GM18861 (cell line): Measurements from ENCODE around the gene TBATA.

ENCODE experiments used
- ATAC-seq: cut with Tn5 transposase; IDR thresholded peaks from one replicate; pipeline ENCODE4 v1.9.1; 2021; ENCODE audit not compliant: unreplicated experiment

TBATA gene, protein sequence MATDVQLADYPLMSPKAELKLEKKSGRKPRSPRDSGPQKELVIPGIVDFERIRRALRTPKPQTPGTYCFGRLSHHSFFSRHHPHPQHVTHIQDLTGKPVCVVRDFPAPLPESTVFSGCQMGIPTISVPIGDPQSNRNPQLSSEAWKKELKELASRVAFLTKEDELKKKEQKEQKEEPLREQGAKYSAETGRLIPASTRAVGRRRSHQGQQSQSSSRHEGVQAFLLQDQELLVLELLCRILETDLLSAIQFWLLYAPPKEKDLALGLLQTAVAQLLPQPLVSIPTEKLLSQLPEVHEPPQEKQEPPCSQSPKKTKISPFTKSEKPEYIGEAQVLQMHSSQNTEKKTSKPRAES

GRCh38 chr10:70785190-70785589 is at the start of gene TBATA:
TBATA (minus strand) TSS chr10:70785377; CDS start chr10:70783379, 1,998 bp downstream.
- no peak for ATAC-seq

DNA sequence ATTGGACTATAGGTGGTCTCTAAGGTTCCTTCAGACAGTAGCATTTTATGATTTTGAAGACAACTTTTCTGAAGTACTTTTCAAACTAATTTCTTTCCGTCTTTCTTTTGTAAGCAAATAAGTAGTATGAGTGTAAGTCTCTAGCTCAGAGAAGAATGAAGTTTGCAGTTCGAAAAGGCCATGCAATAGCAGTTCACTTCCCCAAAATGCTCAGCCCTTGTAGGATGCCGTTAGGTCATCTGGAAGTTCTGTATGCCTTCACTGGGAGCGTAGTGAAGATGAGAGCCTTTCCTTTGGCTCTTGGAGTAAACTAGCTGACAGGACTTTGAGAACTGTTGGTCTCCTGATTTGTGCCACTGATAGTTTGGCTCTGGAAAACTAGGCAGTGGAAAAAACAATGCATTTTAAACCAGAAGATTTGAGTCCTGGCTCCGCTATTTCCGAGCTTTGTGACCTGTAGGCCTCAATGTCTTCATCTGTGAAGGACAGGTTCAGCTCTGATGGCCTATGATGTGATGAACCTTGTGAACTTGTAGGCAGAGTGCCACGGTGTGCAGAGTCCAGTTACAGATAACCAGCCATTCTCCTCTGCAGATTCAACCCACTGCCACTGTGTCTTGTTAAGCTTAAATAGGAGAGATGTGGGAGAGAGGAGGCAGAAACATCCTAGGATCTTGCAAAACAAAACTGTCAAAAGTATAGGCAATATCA is 49.4 kb upstream of the TBATA start:
- ATAC-seq: no peak

DNA sequence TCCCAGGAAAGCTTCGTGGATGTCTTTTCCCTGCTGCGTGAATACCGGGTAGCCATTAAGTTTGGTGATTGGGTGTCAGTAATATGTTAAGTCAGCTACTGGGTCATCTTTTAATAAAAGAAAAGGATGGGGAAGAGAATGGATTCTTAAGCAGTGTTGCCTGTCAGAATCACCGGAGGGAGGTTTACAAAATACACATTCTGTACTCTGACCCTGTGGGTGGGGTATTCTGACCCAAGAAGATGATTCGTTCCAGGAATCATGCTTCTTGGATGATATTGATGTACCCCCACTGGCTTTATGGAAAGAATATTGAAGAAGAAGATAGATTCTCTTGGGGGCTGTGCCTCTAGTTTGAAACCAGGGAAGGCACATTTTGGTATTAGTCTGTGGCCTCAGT is 48.8 kb upstream of the TBATA start:
- no peak for ATAC-seq

DNA sequence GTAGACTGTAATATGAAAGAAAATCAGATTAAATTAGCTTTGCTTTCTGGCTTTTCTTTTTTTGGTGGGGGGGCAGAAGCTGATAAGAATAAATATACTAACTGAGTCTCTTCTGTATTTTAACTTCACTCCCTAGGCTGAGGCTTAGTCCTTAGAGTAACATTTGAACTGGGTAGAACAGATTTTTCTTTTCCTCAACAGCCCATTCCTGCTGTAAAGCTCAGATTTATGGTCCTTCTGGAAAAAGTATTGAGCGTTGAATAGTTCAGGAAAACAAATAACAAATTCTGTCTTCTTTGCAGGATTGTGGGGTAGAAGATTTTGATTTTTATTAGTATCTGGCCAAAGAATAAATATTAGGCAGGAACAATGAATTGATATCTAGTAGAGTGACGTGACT is 48.4 kb upstream of the TBATA start:
- ATAC-seq: no peak

- no peak for ATAC-seq
Observed at GRCh38 chr10:70832852-70833528, 47.8 kb upstream of the TBATA start.

GRCh38 chr10:70832221-70832620 is 47.0 kb upstream of the TBATA start:
- no peak for ATAC-seq

DNA sequence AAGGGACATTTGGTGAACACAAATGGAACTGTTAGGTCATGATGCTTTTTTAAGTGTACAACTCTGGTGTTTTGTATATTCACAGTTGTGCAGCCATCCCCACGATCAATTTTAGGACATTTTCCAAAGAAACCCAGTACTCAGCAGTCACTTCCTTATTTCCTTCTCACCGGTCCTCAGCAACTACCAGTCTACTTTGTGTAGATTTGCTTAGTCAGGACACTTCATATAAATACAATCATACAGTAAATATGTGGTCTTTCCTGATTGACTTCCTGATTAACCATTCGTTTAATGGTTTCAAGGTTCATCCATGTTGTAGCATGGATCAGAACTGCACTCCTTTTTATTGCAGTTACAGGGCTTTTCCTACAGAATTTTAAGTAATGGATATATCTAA is 45.0 kb upstream of the TBATA start:
- ATAC-seq: no peak

GRCh38 chr10:70829543-70829942 is 44.4 kb upstream of the TBATA start:
- no peak for ATAC-seq

DNA sequence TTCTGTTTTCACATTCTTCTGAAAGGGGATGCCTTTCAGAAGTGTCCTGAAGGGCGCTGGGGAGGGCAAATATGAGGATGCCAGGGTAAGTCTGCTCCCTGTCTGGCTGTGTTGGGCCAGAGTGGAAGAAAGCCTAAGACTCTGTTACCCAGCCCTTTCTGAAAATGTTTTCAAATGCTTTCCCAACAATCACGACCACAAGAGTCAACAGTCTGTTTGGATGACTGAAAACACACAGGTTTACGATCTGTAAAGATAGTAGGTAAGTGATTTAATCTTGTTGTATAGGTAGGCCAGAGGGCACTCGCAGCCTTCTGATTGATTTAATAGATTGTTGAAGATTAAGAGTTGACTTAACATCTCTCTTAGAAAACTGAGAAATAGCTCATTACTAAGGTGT is 43.7 kb upstream of the TBATA start:
- ATAC-seq: no peak

DNA sequence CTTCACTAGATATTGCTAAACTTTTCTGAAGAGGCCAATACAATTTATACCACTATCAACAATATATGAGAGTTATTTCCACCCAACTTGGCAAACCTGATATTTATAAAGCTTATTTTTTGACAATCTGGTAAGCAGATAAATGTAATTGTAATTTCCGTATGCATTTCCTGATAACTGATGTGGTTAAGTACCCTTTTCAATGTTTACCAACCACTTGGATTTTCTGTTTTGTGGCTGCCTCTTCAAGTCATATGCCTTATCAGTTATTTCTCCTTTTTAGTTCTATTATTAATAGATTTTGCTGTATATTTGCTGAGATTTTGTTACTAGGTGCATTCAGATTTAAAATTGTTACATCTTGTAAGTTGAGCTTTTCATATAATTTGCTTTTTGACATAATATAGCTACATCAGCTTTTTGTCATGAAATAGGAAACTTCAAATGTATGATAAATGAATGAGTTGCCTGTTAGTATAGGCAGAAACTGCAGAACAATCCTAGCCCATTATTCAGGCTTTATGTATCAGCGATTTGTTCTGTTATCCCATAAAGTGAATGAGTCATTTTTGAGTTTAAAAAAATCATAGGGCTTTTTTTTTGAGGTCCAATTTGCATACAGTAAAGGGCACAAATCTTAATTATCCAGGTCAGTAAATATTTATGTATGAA is 42.0 kb upstream of the TBATA start:
- ATAC-seq: no peak

DNA sequence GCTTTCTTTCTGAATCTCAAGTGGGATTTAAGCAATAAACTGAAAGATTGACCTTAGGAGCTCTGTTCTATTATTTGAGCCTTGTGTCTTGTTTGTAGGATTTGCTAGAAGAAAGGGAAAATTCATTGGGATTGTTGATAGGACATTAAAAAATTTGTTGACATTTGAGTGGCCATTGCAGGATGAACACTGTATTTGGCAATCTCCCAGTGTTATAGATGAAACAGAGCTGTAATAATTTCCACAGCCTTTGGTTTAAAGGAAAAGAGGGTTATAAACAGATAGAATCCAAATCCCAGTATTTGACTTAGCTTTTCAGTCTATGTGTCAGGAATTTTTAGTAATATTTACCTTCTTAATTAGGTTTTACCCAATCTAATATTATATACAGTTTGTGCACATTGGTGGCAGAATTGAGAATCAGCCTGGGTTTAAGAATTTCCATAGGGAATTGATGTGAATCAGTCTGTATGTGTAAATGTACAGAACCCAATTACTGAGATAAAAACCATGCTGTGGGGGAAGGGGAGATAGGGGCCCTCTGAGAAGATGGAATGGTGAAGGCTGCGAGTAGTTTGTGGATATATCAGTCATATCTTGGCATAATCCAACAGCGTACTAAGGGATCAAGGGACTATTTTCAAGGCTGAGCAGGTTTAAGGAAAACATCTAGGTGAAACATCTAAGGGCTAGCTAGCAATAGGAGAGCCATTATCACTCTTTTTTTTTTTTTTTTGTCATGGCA is 37.1 kb upstream of the TBATA start:
- no peak for ATAC-seq

DNA sequence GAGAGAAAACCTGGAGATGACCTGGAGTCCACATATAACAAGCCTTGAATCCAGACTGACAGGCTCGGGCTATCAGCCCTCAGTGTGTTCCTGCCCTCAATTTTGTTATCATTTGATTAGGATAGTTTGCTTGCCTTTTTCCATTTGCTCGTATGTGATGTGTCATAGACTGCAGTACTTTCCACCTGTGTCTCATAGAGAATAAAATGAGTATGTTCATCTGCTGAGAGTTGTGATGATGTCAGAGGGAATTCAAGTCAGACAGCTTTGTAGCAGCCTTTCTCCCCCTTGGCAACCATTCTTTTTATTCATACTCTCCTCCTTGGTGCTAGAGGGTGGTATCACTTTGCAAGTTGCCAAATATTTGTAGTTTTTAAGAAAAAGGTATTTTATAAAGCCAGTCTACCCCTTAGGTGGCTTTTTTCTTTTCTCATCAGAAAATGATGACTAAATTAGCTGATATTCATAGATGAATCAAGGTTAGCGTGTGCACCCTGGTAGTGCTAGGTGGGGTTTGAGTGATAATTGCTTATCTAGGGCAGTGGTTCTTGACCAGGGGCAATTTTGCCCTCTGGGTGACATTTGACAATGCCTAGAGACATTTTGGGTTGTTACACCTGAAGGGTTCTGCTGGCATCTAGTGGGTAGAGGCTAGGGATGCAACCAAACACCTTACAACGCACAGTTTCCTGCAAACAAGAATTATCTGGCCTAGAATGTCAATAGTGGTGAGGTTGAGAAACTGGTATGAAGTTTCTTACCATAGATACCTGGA is 36.0 kb upstream of the TBATA start:
- no peak for ATAC-seq

- peak; percentile 20 for ATAC-seq
Observed at GRCh38 chr10:70816220-70816894, 31.2 kb upstream of the TBATA start.

- ATAC-seq: peak; percentile 80
Observed at GRCh38 chr10:70815504-70816219, 30.5 kb upstream of the TBATA start, which contains the start of gene SGPL1. SGPL1 (plus strand) TSS chr10:70815948; CDS start chr10:70816854, 906 bp downstream.

DNA sequence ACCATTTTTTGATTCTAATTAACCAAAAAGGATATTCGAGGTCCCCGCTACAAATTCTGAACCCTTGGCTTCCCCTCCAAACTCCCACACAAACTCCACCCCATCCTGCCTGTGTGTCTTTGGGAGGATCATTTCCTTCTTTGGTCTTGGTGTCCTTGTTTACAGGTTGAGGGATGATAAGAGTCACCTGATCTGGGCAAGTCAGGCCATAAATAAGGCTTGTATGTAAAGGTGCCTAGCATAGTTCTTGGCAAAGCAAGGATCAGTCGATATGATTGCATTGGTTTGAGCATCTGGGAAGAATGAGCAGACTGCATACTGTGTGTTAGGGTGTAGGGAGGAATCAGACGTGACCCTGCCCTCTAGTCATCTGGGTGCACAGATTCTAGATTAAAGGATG is 28.9 kb upstream of the TBATA start:
- no peak for ATAC-seq

DNA sequence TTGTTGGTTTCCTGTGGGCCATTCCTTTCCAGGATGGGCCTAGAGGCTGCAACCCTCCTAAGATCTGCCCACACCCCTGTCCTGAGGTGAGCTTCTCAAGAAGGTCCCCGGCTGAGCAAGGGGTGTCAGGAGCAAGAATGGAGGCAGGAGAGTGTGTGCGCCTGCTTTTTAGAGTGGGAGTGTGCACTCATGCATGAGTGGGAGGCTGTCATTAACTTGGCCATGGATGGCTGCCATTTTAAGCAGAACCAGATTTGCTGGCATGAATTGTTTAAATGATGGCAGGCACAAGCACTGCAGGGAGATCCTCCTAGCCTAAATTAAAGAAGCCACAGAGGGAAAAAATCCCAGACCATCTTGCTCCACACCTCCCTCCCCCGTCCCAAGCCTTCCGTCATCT is 27.6 kb upstream of the TBATA start:
- no peak for ATAC-seq

DNA sequence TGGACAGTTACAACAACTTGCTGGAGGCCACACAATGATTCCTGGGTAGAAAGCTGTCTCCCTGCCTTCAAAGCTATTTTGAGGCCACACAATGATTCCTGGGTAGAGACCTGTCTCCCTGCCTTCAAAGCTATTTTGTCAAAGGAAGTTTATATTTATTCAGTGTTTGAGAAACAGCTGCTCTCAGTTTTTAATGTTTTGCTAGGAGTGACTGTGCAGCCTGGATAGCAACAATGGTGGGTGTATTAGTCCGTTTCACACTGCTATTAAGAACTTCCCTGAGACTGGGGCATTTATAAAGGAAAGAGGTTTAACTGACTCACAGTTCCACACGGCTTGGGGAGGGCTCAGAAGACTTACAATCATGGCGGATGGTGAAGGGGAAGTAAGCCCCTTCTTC is 26.7 kb upstream of the TBATA start:
- no peak for ATAC-seq

DNA sequence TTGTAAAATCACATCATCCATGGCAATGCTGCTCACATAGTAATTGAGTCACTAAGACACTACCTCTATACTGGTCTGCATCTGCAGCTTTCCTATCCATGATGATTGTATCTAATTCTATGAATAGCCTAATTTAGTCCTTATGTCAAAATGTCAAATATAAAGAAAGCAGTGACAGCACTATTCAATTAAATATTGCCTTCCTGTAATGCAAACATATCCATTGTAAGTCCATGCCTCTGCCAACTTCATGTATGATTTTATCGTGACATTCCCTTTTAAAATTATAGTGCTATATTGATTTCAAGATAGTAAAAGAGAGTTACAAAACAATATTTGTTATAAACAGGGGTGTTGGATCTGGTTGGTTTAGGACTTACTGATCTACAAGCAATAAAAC is 25.8 kb upstream of the TBATA start:
- no peak for ATAC-seq

DNA sequence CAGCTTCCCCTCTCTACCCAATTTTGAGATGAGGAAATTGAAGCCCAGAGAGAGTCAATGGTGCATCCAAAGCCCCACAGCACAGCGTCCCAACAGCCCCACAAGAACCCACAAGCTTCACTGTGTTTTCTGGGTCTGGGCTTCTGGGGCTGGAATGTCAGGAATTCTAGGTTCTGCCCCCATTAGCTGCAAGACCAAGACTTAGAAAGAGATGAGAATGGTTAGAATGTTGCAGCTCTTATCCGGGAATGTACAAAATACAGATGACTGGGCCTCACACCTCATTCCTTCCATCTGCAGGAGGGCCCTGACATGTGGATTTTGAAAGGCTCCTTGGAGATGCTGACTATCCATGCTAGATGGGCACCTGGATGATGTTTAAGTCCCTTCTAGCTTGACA is 24.5 kb upstream of the TBATA start:
- ATAC-seq: no peak
